Fibroblast of mammary gland (primary cell): ENCODE measurements around the gene TP73.

Experiments used
- DNase-seq: peaks from one replicate; pipeline ENCODE4 v3.0.0-alpha.2; 2010; ENCODE audit warnings: low read depth
- H3K4me3 ChIP-seq: 2 replicates; pipeline ENCODE4 v1.5.1; 2011; ENCODE audit warnings: low read depth, mild to moderate bottlenecking, low read length, moderate library complexity; ENCODE audit not compliant: control insufficient read depth
- CTCF ChIP-seq: conservative IDR thresholded peaks from 2 replicates; pipeline ENCODE4 v1.5.1; 2011; ENCODE audit warnings: low read depth, low read length, inconsistent platforms; ENCODE audit not compliant: control insufficient read depth, insufficient read depth

TP73 gene

DNA sequence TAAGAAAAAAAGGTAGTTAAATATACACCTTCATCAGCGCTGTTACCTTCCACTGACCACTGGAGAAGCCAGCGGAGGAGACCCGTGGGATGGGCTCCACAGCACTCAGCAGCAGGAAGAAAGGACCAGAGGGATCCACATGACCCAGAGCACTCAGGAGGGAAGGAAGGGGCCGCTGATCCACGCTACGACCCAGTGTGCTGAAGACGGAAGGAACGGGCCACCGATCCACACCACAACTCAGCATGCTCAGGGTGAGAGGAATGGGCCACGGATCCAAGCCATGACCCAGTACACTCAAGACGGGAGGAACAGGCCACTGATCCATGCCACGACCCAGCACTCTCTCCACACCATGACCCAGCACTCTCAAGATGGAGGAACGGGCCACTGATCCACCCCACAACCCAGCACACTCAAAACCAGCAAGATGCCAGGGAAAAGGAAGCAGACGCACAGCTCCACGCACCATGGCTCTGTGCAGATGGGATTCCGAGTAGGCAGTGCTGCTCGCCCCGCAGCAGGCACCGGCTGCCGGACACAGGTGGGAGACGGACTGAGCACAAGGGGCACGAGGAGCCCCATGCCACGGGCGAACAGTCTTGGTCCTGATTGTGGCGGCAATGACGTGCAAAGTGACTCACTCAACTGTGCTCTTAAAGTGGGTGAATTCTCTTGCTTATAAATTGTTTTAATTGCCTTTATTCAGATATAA, 11.1 kb upstream of the TP73 start:
- DNase-seq: no peak
- TF ChIP-seq CTCF: no peak
- H3K4me3 ChIP-seq: no peak overlapping the region

DNA sequence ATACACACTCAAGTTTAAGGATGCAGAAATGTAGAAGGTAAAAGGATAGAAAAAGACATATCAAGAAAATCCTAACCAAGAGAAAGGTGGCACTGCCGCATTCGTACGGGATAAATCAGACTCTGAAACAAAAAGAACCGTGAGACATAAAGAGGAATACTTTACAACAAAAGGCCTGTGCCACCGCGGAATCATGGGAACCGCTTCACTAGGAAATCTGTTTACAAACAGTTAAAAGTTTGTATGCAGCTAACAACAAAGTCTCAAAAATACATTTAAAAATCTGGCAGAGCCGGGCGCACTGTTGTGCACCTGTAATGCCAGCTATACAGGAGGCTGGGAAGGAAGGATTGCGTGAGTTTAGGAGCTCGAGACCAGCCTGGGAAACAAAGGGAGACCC, 10.5 kb upstream of the TP73 start:
- DNase-seq: no peak
- no peak for TF ChIP-seq CTCF
- no peak overlapping the region for H3K4me3 ChIP-seq

DNA sequence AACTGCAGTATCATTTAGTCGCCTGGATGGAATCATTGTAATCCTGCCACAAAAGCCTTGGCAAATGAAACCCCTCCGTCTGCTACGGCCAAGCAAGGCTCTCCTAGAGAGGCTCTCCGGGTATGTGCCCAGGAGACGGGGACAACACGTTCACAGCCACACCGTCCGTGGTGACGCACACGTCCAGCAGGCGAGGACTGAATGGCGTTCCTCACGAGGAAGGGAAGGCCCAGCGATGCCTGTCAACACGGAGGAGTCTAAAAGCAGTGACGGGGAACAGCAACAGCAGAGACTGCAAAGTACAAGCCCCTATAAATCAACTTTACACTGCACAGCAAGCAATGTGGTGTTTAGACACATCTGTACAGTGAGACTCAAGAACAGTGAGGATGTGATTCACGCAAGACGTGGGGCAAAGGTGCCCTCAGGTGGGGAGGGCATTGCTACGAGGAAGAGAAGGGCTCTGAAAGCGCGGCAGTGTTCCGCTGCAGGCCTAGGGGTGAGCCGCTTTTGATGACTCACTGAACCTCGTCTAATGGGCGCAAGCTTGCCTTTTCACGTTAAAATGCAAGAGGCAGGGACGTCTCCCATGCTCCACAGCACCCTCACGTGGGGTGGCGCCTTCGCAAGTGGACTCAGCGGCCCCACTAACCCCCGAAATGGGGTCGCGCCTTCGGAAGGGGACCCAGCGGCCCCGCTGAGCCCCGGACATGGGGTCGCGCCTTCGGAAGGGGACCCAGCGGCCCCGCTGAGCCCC, 9.2 kb upstream of the TP73 start:
- TF ChIP-seq CTCF: no peak
- DNase-seq: no peak
- H3K4me3 ChIP-seq: no peak overlapping the region

DNA sequence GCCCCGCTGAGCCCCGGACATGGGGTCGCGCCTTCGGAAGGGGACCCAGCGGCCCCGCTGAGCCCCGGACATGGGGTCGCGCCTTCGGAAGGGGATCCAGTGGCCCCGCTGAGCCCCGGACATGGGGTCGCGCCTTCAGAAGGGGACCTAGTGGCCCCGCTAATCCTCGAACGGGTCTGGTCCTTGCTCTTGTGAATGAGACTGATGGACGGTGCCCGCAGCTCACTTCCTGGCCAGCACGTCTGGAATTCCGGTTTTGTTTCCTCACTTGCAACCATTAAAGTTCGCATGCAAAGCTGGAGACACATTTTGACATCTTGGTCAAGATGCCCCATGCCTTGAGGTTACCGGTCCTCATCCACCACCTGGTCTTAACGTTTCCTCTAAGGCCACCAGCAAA, 8.0 kb upstream of the TP73 start:
- no peak for DNase-seq
- no peak for TF ChIP-seq CTCF
- H3K4me3 ChIP-seq: no peak overlapping the region

DNA sequence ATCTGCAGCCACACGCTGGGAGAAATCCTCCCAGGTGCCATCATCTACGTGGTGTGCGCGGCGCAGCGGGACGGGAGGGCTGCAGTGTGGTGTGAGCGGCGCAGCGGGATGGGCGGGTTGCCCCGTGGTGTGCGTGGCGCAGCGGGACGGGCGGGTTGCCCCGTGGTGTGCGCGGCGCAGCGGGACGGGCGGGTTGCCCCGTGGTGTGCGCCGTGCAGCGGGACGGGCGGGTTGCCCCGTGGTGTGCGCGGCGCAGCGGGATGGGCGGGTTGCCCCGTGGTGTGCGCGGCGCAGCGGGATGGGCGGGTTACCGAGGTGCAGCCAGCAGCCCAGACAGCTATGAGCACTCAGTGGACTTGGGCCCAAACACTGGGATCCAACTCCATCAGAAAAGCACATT, 7.1 kb upstream of the TP73 start:
- TF ChIP-seq CTCF: no peak
- no peak overlapping the region for H3K4me3 ChIP-seq
- no peak for DNase-seq

- TF ChIP-seq CTCF: no peak
- no peak overlapping the region for H3K4me3 ChIP-seq
- DNase-seq: no peak
Observed at GRCh38 chr1:3645666-3646355, 6.5 kb upstream of the TP73 start.
